Peyer's patch (tissue), 4 donors: ENCODE measurements around the gene DAO.

Experiments
- POLR2A ChIP-seq, 2 donors: fragments of 450-650 bp; IDR thresholded peaks; one replicate each; pipeline ENCODE4 v1.5.1; 2017; ENCODE audit warnings: antibody characterized with exemption in 2 of 2, mild to moderate bottlenecking in 2 of 2, moderate library complexity in 2 of 2
- TF ChIP-seq, protein P1 (sequence below), 6 experiments: fragments of 450-650 bp in 4 of 6; fragments of 200-600 bp in 2 of 6; sonication (generic) in 1 of 6; IDR thresholded peaks; one replicate each; pipeline ENCODE4 v1.5.1; 2017 to 2019; ENCODE audit warnings: antibody characterized with exemption in 6 of 6, mild to moderate bottlenecking in 3 of 6, moderate library complexity in 1 of 6

- TF ChIP-seq, protein P1, sequence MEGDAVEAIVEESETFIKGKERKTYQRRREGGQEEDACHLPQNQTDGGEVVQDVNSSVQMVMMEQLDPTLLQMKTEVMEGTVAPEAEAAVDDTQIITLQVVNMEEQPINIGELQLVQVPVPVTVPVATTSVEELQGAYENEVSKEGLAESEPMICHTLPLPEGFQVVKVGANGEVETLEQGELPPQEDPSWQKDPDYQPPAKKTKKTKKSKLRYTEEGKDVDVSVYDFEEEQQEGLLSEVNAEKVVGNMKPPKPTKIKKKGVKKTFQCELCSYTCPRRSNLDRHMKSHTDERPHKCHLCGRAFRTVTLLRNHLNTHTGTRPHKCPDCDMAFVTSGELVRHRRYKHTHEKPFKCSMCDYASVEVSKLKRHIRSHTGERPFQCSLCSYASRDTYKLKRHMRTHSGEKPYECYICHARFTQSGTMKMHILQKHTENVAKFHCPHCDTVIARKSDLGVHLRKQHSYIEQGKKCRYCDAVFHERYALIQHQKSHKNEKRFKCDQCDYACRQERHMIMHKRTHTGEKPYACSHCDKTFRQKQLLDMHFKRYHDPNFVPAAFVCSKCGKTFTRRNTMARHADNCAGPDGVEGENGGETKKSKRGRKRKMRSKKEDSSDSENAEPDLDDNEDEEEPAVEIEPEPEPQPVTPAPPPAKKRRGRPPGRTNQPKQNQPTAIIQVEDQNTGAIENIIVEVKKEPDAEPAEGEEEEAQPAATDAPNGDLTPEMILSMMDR (IDR thresholded peaks at IDR 0.05): no peak
- TF ChIP-seq POLR2A (IDR thresholded peaks at IDR 0.05): no peak
Measured at GRCh38 chr12:108949976-108950375, 70.1 kb downstream of the DAO start.
